H1 (cell line): ENCODE data around the gene RAB38. TPM values are rescaled to one million over a fixed set of nuclear protein-coding genes. Genes with fewer than 3 reads are reported as not detected.

ENCODE experiments used
- ATF3 ChIP-seq: IDR thresholded peaks from 2 replicates; pipeline ENCODE4 v1.6.1; 2011; ENCODE audit warnings: low read depth, mild to moderate bottlenecking, low read length; ENCODE audit not compliant: insufficient read depth
- BRCA1 ChIP-seq: IDR thresholded peaks from 2 replicates; pipeline ENCODE4 v1.6.1; 2012; ENCODE audit warnings: low read depth, low read length, improper control_type of control experiment
- CHD1 ChIP-seq: IDR thresholded peaks from 2 replicates; pipeline ENCODE4 v1.6.1; 2012; ENCODE audit warnings: low read depth, low read length, improper control_type of control experiment
- CTBP2 ChIP-seq: IDR thresholded peaks from 2 replicates; pipeline ENCODE4 v1.7.0; 2011; ENCODE audit warnings: borderline replicate concordance, mild to moderate bottlenecking, moderate library complexity, mixed read lengths, low read length; ENCODE audit not compliant: insufficient read depth, insufficient read length
- JUN ChIP-seq: IDR thresholded peaks from 2 replicates; pipeline ENCODE4 v1.6.1; 2011; ENCODE audit warnings: low read depth, mild to moderate bottlenecking, improper control_type of control experiment, low read length
- KDM4A ChIP-seq: IDR thresholded peaks from one replicate; pipeline ENCODE4 v1.7.1; 2012; ENCODE audit warnings: low read depth, mild to moderate bottlenecking, moderate library complexity, low read length, inconsistent platforms; ENCODE audit not compliant: severe bottlenecking
- NRF1 ChIP-seq: IDR thresholded peaks from 2 replicates; pipeline ENCODE4 v1.6.1; 2011; ENCODE audit warnings: mild to moderate bottlenecking, low read depth, low read length, improper control_type of control experiment
- YY1 ChIP-seq: IDR thresholded peaks from 2 replicates; pipeline ENCODE4 v1.6.1; 2011; ENCODE audit warnings: low read depth, mild to moderate bottlenecking, low read length
- polyA plus RNA-seq, 7 experiments: library from polyadenylated mRNA; depleted of rRNA in 3 of 7; stranded (reverse) in 5 of 7; unstranded in 2 of 7; fragments of >200 nt in 5 of 7; fragments of 200-250 nt in 2 of 7; gene quantifications; 1 replicate in 5 of 7; 2 replicates in 1 of 7; 4 replicates in 1 of 7; pipeline versions ENCODE4 v1.2.1 to v1.2.3, GENCODE V29; 2011 to 2013; ENCODE audit warnings: missing spikeins in 2 of 7, mixed read lengths in 2 of 7
- total RNA-seq: library from RNA; stranded (reverse); fragmentation: NEBNext Ultra II Directional; extraction: Animal tissue kit (Norgen Biotek cat#: 25700); gene quantifications from 2 replicates; pipeline ENCODE4 v1.2.1, GENCODE V29; 2021
- TF ChIP-seq, protein P1 (sequence below): fragments of 300-600 bp; sonication (generic); IDR thresholded peaks from 2 replicates; pipeline ENCODE4 v1.7.1; 2012; ENCODE audit warnings: low read length, moderate library complexity, mild to moderate bottlenecking, inconsistent platforms; ENCODE audit not compliant: insufficient replicate concordance
- TF ChIP-seq, protein P2 (sequence below): IDR thresholded peaks from 2 replicates; pipeline ENCODE4 v1.6.1; 2011; ENCODE audit warnings: low read length, improper control_type of control experiment

Gene RAB38
- total and polyA plus RNA-seq, 2 of the 8 experiments (the other 6 are each of a cell fraction or from before 2014, with no cell fraction given) = 15.4 to 16.5 TPM

DNA sequence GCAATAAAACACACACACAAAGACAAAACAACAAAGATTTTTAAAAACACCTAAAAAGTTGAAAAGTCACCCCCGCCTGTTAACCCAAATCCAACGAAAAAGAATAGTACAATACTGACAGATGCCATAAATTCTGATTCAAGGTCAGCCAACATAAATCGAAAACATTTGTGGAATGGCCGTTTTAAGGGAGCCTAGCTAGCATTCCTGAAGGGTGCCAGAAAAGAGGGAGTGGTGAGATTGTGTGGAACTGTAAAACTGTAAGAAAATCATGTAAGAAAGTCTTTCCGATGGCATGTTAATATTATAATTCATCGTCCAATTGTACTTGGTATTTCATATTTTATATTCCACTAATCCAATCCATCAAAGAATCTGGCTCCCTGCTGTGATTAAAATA, 75.1 kb downstream of the RAB38 start (continued):
- TF ChIP-seq, protein P1, sequence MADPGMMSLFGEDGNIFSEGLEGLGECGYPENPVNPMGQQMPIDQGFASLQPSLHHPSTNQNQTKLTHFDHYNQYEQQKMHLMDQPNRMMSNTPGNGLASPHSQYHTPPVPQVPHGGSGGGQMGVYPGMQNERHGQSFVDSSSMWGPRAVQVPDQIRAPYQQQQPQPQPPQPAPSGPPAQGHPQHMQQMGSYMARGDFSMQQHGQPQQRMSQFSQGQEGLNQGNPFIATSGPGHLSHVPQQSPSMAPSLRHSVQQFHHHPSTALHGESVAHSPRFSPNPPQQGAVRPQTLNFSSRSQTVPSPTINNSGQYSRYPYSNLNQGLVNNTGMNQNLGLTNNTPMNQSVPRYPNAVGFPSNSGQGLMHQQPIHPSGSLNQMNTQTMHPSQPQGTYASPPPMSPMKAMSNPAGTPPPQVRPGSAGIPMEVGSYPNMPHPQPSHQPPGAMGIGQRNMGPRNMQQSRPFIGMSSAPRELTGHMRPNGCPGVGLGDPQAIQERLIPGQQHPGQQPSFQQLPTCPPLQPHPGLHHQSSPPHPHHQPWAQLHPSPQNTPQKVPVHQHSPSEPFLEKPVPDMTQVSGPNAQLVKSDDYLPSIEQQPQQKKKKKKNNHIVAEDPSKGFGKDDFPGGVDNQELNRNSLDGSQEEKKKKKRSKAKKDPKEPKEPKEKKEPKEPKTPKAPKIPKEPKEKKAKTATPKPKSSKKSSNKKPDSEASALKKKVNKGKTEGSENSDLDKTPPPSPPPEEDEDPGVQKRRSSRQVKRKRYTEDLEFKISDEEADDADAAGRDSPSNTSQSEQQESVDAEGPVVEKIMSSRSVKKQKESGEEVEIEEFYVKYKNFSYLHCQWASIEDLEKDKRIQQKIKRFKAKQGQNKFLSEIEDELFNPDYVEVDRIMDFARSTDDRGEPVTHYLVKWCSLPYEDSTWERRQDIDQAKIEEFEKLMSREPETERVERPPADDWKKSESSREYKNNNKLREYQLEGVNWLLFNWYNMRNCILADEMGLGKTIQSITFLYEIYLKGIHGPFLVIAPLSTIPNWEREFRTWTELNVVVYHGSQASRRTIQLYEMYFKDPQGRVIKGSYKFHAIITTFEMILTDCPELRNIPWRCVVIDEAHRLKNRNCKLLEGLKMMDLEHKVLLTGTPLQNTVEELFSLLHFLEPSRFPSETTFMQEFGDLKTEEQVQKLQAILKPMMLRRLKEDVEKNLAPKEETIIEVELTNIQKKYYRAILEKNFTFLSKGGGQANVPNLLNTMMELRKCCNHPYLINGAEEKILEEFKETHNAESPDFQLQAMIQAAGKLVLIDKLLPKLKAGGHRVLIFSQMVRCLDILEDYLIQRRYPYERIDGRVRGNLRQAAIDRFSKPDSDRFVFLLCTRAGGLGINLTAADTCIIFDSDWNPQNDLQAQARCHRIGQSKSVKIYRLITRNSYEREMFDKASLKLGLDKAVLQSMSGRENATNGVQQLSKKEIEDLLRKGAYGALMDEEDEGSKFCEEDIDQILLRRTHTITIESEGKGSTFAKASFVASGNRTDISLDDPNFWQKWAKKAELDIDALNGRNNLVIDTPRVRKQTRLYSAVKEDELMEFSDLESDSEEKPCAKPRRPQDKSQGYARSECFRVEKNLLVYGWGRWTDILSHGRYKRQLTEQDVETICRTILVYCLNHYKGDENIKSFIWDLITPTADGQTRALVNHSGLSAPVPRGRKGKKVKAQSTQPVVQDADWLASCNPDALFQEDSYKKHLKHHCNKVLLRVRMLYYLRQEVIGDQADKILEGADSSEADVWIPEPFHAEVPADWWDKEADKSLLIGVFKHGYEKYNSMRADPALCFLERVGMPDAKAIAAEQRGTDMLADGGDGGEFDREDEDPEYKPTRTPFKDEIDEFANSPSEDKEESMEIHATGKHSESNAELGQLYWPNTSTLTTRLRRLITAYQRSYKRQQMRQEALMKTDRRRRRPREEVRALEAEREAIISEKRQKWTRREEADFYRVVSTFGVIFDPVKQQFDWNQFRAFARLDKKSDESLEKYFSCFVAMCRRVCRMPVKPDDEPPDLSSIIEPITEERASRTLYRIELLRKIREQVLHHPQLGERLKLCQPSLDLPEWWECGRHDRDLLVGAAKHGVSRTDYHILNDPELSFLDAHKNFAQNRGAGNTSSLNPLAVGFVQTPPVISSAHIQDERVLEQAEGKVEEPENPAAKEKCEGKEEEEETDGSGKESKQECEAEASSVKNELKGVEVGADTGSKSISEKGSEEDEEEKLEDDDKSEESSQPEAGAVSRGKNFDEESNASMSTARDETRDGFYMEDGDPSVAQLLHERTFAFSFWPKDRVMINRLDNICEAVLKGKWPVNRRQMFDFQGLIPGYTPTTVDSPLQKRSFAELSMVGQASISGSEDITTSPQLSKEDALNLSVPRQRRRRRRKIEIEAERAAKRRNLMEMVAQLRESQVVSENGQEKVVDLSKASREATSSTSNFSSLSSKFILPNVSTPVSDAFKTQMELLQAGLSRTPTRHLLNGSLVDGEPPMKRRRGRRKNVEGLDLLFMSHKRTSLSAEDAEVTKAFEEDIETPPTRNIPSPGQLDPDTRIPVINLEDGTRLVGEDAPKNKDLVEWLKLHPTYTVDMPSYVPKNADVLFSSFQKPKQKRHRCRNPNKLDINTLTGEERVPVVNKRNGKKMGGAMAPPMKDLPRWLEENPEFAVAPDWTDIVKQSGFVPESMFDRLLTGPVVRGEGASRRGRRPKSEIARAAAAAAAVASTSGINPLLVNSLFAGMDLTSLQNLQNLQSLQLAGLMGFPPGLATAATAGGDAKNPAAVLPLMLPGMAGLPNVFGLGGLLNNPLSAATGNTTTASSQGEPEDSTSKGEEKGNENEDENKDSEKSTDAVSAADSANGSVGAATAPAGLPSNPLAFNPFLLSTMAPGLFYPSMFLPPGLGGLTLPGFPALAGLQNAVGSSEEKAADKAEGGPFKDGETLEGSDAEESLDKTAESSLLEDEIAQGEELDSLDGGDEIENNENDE = no peak
- TF ChIP-seq BRCA1 (no peak), JUN (no peak), KDM4A (no peak), CTBP2 (no peak), ATF3 (no peak), YY1 (no peak), NRF1 (no peak), CHD1 (no peak)
- TF ChIP-seq, protein P2, sequence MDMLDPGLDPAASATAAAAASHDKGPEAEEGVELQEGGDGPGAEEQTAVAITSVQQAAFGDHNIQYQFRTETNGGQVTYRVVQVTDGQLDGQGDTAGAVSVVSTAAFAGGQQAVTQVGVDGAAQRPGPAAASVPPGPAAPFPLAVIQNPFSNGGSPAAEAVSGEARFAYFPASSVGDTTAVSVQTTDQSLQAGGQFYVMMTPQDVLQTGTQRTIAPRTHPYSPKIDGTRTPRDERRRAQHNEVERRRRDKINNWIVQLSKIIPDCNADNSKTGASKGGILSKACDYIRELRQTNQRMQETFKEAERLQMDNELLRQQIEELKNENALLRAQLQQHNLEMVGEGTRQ = no peak
